ENCODE data around the gene ZNRF3.

The ZNRF3 gene

GRCh38 chr22:28887725-28888459 is 4.5 kb downstream of the ZNRF3 start:
- Histone ChIP-seq H3K79me2 (ENCODE audit: insufficient read depth, low read length) (peaks cover 3% of the 10 kb centered on the region; the same call in 1 of the 2 replicates), H3K9ac (ENCODE audit: low read depth, low read length) (no peak overlapping the region), H3K4me3 (ENCODE audit: low read depth in 1 of 2, low read length in 2 of 2) (no peak overlapping the region), H2AFZ (ENCODE audit: low read depth, low read length) (no peak overlapping the region), H3K27me3 (ENCODE audit: insufficient read depth, low read length, poor library complexity) (peaks cover 13% of the 10 kb centered on the region), H4K20me1 (ENCODE audit: insufficient read depth, low read length) (peaks cover 52% of the 10 kb centered on the region), H3K9me3 (ENCODE audit: insufficient read depth, low read length, severe bottlenecking) (no peaks in the 10 kb centered on the region), H3K36me3 (ENCODE audit: insufficient read depth, low read length) (no peaks in the 10 kb centered on the region), H3K4me2 (ENCODE audit: insufficient read depth, low read length) (no peak overlapping the region), H3K4me1 (ENCODE audit: insufficient read depth, low read length) (peaks cover 14% of the 10 kb centered on the region), H3K27ac (ENCODE audit: low read length) (no peak overlapping the region)
- DNase-seq = no peak
- ATAC-seq (ENCODE audit: insufficient read depth, low read depth) = no peak
- TF ChIP-seq CTCF (IDR thresholded peaks at IDR 0.05; ENCODE audit: borderline replicate concordance, extremely low read depth, low read length, poor library complexity, severe bottlenecking) = no peak
- no peak for TF ChIP-seq EZH2 (IDR thresholded peaks at IDR 0.05; ENCODE audit: borderline replicate concordance, low read depth, low read length, severe bottlenecking)

GRCh38 chr22:28889478-28890024 is 6.2 kb downstream of the ZNRF3 start:
- TF ChIP-seq EZH2 (IDR thresholded peaks at IDR 0.05; ENCODE audit: borderline replicate concordance, low read depth, low read length, severe bottlenecking) = no peak
- Histone ChIP-seq H2AFZ (ENCODE audit: low read depth, low read length) (no peak overlapping the region), H3K36me3 (ENCODE audit: insufficient read depth, low read length) (no peaks in the 10 kb centered on the region), H4K20me1 (ENCODE audit: insufficient read depth, low read length) (peaks cover 59% of the 10 kb centered on the region), H3K4me2 (ENCODE audit: insufficient read depth, low read length) (no peak overlapping the region), H3K27ac (ENCODE audit: low read length) (no peak overlapping the region), H3K27me3 (ENCODE audit: insufficient read depth, low read length, poor library complexity) (peaks cover 9% of the 10 kb centered on the region), H3K9me3 (ENCODE audit: insufficient read depth, low read length, severe bottlenecking) (no peaks in the 10 kb centered on the region), H3K9ac (ENCODE audit: low read depth, low read length) (no peak overlapping the region), H3K79me2 (ENCODE audit: insufficient read depth, low read length) (peaks cover 5% of the 10 kb centered on the region), H3K4me1 (ENCODE audit: insufficient read depth, low read length) (peaks cover 7% of the 10 kb centered on the region), H3K4me3 (ENCODE audit: low read depth in 1 of 2, low read length in 2 of 2) (no peak overlapping the region)
- DNase-seq (no peak), ATAC-seq (ENCODE audit: insufficient read depth, low read depth) (no peak)

GRCh38 chr22:28891156-28891733 is 7.9 kb downstream of the ZNRF3 start:
- TF ChIP-seq CTCF (IDR thresholded peaks at IDR 0.05; ENCODE audit: borderline replicate concordance, extremely low read depth, low read length, poor library complexity, severe bottlenecking) = no peak
- no peak for TF ChIP-seq EZH2 (IDR thresholded peaks at IDR 0.05; ENCODE audit: borderline replicate concordance, low read depth, low read length, severe bottlenecking)
- H3K4me2 ChIP-seq (ENCODE audit: insufficient read depth, low read length) = no peak overlapping the region
- H3K9me3 ChIP-seq (ENCODE audit: insufficient read depth, low read length, severe bottlenecking) = no peaks in the 10 kb centered on the region
- no peaks in the 10 kb centered on the region for H3K4me1 ChIP-seq (ENCODE audit: insufficient read depth, low read length)
- H3K36me3 ChIP-seq (ENCODE audit: insufficient read depth, low read length) = no peaks in the 10 kb centered on the region
- no peak overlapping the region for H2AFZ ChIP-seq (ENCODE audit: low read depth, low read length)
- H3K9ac ChIP-seq (ENCODE audit: low read depth, low read length) = no peak overlapping the region
- peaks cover 55% of the 10 kb centered on the region; the same call in 1 of the 2 replicates for H4K20me1 ChIP-seq (ENCODE audit: insufficient read depth, low read length)
- H3K27me3 ChIP-seq (ENCODE audit: insufficient read depth, low read length, poor library complexity) = no peaks in the 10 kb centered on the region
- peaks cover 5% of the 10 kb centered on the region for H3K79me2 ChIP-seq (ENCODE audit: insufficient read depth, low read length)
- ATAC-seq (ENCODE audit: insufficient read depth, low read depth) (no peak), DNase-seq (no peak)
- no peak overlapping the region for H3K27ac ChIP-seq (ENCODE audit: low read length)
- H3K4me3 ChIP-seq (ENCODE audit: low read depth in 1 of 2, low read length in 2 of 2) = no peak overlapping the region

- Histone ChIP-seq H3K27me3 (ENCODE audit: insufficient read depth, low read length, poor library complexity) (no peaks in the 10 kb centered on the region), H3K79me2 (ENCODE audit: insufficient read depth, low read length) (peaks cover 5% of the 10 kb centered on the region), H3K4me3 (ENCODE audit: low read depth in 1 of 2, low read length in 2 of 2) (no peak overlapping the region), H3K4me1 (ENCODE audit: insufficient read depth, low read length) (no peaks in the 10 kb centered on the region), H4K20me1 (ENCODE audit: insufficient read depth, low read length) (peaks cover 56% of the 10 kb centered on the region), H3K9ac (ENCODE audit: low read depth, low read length) (no peak overlapping the region), H3K36me3 (ENCODE audit: insufficient read depth, low read length) (no peaks in the 10 kb centered on the region), H3K27ac (ENCODE audit: low read length) (no peak overlapping the region), H2AFZ (ENCODE audit: low read depth, low read length) (no peak overlapping the region), H3K9me3 (ENCODE audit: insufficient read depth, low read length, severe bottlenecking) (no peaks in the 10 kb centered on the region), H3K4me2 (ENCODE audit: insufficient read depth, low read length) (no peak overlapping the region)
- no peak for TF ChIP-seq CTCF (IDR thresholded peaks at IDR 0.05; ENCODE audit: borderline replicate concordance, extremely low read depth, low read length, poor library complexity, severe bottlenecking)
- no peak for TF ChIP-seq EZH2 (IDR thresholded peaks at IDR 0.05; ENCODE audit: borderline replicate concordance, low read depth, low read length, severe bottlenecking)
- no peak for DNase-seq
- no peak for ATAC-seq (ENCODE audit: insufficient read depth, low read depth)
These were observed 8.9 kb downstream of the ZNRF3 start for GRCh38 chr22:28892175-28892731.
